HG03280 (cell line): Measurements from ENCODE around the gene ITPR1.

Source experiments
- ATAC-seq: cut with Tn5 transposase; IDR thresholded peaks from one replicate; pipeline ENCODE4 v1.9.1; 2021; ENCODE audit warnings: mild to moderate bottlenecking, moderate library complexity; ENCODE audit not compliant: unreplicated experiment

Gene ITPR1

DNA sequence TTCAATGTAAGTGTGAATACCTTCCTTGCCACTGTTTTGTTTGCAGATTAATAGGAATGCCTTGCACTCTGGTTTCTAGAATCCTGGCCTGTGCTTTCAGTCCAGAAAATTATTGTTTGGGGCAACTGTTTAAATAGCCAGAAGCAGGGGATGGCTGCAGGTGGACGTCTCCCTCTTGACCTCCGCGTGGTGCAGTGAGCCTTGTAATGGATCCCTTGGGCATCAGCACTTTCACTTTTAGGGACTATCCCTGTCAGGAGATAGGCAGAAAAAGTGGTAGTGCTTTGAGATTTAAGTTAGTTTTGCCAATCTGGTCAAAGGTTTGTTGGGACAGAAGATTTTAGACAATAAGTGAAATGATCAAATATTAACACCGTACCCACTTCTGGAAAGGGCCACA lies 307.4 kb downstream of the ITPR1 start:
- no peak for ATAC-seq

GRCh38 chr3:4801892-4802291 lies 308.7 kb downstream of the ITPR1 start:
- ATAC-seq = no peak

GRCh38 chr3:4802903-4803302 lies 309.8 kb downstream of the ITPR1 start:
- ATAC-seq = no peak

GRCh38 chr3:4804161-4805058 lies 311.3 kb downstream of the ITPR1 start:
- ATAC-seq = no peak

GRCh38 chr3:4805662-4806061 lies 312.5 kb downstream of the ITPR1 start:
- no peak for ATAC-seq

DNA sequence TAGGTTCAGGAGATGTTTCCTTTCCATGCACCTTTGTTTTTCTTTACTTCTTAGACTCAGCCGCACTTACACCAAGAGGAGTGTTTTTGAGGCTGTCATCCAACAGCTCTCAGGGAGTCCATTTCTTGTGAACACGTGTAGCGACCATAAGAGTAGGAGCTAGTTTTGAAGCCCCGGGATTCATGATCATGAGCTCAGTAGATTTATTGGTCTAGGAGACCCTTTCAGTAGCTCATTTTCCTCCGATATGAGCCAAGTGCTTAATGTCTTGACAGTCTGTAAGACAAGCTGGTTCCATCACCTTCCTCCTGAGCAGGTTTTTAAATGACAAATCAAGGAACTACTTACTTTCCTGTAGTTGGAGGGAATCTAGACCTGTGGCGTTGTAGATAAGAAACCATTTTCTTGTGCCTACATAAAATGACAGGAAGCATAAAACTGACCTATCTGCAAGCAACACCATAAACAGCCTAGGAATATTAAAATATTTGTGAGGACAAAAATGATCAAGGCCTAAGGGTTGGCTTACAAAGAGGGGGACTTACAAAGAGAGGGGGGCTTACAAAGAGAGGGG lies 313.5 kb downstream of the ITPR1 start:
- ATAC-seq = no peak

- ATAC-seq = no peak
Measured at GRCh38 chr3:4807381-4808280, 314.5 kb downstream of the ITPR1 start.

- ATAC-seq = no peak
Measured at GRCh38 chr3:4808637-4809036, 315.5 kb downstream of the ITPR1 start.

DNA sequence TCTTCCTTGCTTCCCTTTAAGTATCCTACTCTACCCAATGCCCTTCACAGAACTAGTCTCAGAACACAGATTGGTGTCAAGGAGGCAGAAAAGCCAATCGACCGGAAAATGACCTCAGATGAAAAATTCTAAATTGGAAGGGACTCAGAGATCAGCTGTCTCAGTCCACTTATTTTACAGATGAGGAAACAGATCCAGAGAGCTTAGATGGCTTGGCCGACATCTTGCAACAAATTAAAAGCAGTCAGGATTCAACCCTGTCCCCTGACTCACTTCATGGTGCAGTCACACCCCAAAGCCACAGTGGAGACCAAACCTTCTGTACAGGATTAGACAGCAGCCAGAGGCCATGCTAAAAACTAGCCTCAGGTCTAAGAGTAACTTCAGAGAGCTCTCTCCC lies 316.8 kb downstream of the ITPR1 start:
- no peak for ATAC-seq

DNA sequence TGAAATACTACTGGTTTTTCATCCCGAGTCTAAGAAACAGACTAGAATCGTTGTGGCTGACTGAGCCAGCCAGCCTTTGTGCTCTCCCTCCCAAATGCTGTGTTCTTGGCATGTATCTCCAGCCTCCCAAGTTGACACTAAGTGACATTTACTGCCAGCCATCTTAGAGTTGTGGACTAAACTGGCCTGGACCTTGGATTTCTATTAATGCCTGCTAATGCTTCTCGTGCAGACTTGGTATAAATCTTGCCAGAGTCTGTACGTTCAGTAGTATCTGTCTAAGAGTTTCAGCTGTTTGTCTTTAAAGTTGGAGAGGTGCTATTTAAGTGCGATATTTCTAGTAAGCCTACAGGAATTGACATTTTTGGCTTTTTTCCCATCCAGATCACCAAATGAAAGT lies 319.4 kb downstream of the ITPR1 start:
- no peak for ATAC-seq

GRCh38 chr3:4813909-4814304 lies 320.8 kb downstream of the ITPR1 start:
- ATAC-seq = no peak

GRCh38 chr3:4814305-4814903 lies 321.3 kb downstream of the ITPR1 start:
- no peak for ATAC-seq

DNA sequence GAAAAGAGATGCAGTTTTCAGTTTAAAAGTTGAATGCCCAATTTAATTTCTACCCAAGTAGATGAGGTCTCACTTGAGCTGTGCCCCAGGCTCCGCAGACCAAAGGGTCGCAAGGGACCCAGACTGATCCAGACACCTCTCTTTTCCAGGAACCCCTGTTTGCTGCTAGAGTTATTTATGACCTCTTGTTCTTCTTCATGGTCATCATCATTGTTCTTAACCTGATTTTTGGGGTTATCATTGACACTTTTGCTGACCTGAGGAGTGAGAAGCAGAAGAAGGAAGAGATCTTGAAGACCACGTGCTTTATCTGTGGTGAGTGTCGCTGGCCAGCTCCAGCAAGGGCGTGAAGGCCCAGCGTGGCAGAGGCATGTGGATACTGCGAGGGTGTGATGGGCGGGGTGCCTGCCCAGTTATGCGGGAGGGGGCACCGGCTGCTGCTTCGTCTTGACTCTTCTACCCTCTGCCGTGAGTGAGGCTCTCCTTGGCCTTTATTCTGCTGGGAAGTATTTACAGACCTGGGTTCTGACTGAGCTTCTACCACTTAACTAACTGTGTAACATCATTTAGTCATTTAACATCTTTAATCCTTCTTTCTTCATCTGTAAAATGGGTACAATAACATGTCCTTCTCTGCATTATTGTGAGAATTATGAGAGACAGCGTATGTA lies 321.9 kb downstream of the ITPR1 start:
- ATAC-seq = no peak

DNA sequence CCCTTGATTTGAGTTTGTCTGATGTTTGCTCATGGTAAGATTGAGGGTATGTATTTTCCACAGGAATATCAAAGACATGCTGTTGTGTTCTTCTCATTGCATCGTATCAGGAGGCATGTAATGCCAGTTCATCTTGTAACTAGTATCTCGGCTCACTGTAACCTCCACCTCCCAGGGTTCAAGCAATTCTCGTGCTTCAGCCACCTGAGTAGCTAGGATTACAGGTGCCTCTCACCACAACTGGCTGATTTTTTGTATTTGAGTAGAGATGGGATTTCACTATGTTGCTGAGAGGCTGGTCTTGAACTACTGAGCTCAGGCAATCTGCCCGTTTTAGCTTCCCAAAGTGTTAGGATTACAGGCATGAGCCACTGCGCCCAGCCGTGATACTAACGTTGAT lies 323.2 kb downstream of the ITPR1 start:
- no peak for ATAC-seq

- ATAC-seq = no peak
Measured at GRCh38 chr3:4816718-4817117, 323.6 kb downstream of the ITPR1 start.

GRCh38 chr3:4817128-4817527 lies 324.0 kb downstream of the ITPR1 start:
- no peak for ATAC-seq

DNA sequence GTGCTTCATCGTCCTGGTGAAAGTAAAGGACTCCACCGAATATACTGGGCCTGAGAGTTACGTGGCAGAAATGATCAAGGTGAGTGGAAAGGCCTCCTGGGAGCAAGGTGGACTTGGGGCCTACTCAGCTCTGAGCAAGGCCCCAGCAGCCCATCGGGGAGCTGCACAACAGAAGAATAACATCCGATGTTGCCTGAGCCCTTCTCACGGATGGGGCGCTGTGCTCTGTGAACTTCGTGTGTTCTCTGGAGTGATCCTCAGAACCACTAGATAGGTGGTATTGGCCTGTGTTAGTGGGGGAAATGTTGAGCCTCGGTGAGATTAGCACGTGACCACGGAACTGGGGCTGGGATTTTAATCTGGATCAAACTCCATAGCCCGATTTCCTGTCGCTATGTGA lies 325.0 kb downstream of the ITPR1 start:
- no peak for ATAC-seq

DNA sequence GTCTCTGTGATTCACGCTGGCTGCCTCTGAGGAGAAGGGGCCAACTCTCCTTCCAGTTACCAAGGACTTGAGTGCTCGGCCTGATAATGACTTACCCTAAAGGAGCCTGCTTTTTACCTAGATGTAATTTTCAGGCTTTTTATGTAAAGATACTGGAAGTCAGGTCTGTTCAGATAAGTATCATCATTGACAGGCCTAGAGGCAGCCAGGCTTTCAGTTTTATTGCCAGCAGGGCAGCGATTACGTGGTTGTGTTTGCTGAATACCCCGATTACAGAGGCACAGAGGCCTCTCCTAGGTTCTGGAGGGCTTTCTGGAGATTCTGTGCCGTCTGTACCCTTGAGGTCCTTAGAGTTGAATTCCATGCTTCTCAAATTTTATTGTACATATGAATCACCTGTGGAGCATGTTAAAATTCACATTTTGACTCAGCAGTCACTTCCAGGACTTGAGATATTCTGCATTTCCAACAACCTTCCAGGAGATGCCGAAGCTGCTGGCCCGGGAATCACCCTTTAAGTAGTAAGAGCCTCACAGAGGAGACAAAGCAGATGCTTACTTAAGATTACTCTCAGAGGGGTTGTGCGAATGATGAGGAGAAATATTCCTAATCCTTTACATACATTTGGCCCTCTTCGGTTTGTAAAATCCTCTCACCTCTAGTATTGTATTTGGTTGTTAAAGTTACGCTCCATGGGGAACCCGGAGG lies 326.0 kb downstream of the ITPR1 start:
- ATAC-seq = no peak

- ATAC-seq = no peak
Measured at GRCh38 chr3:4819746-4820145, 326.6 kb downstream of the ITPR1 start.
